Esophagus muscularis mucosa (tissue), 4 donors: ENCODE data around the gene CACNB1. TPM values are rescaled to one million over a fixed set of nuclear protein-coding genes. Genes with fewer than 3 reads are reported as not detected.
A peak's percentile ranks its signal among the peaks of the same experiment; 100 is the strongest.

Experiments used
- DNase-seq: peaks from one replicate; pipeline ENCODE4 v3.0.0-alpha.2; 2017; ENCODE audit errors: extremely low spot score
- H3K27ac ChIP-seq, 4 donors: fragments of 200-600 bp; sonication (generic); replicated peaks in 1 of 4; 1 replicate in 3 of 4; 2 replicates in 1 of 4; pipeline ENCODE4 v1.5.1; 2016 to 2019; ENCODE audit warnings: mild to moderate bottlenecking in 1 of 4
- H3K27me3 ChIP-seq, 4 donors: fragments of 200-600 bp; sonication (generic); one replicate each; pipeline versions ENCODE4 v1.5.1 to v1.6.0; 2016 to 2019
- H3K36me3 ChIP-seq, 4 donors: fragments of 200-600 bp; sonication (generic); one replicate each; pipeline ENCODE4 v1.5.1; 2016 to 2019
- H3K4me1 ChIP-seq, 4 donors: fragments of 200-600 bp; sonication (generic); one replicate each; pipeline ENCODE4 v1.5.1; 2016 to 2019
- H3K4me3 ChIP-seq, 4 donors: fragments of 200-600 bp; sonication (generic); 1 replicate in 2 of 4; 2 replicates in 2 of 4; pipeline ENCODE4 v1.5.1; 2016 to 2019; ENCODE audit warnings: mild to moderate bottlenecking in 4 of 4, moderate library complexity in 1 of 4
- H3K9me3 ChIP-seq, 4 donors: fragments of 200-600 bp; sonication (generic); 1 replicate in 3 of 4; 2 replicates in 1 of 4; pipeline ENCODE4 v1.5.1; 2016 to 2019
- CTCF ChIP-seq, 3 experiments: fragments of 200-600 bp in 2 of 3; fragments of 450-650 bp in 1 of 3; sonication (generic) in 2 of 3; IDR thresholded peaks; one replicate each; pipeline ENCODE4 v1.5.1; 2017 to 2019; ENCODE audit warnings: antibody characterized with exemption in 3 of 3, mild to moderate bottlenecking in 2 of 3, moderate library complexity in 1 of 3
- EP300 ChIP-seq: sonication (generic); formaldehyde crosslinking; IDR thresholded peaks from one replicate; pipeline ENCODE4 v1.6.1; 2017; ENCODE audit warnings: antibody characterized with exemption
- POLR2A ChIP-seq: fragments of 450-650 bp; IDR thresholded peaks from one replicate; pipeline ENCODE4 v1.6.1; 2017; ENCODE audit warnings: antibody characterized with exemption, moderate library complexity, mild to moderate bottlenecking, low read depth
- POLR2AphosphoS5 ChIP-seq, 2 donors: sonication (generic); formaldehyde crosslinking; IDR thresholded peaks; one replicate each; pipeline ENCODE4 v1.6.1; 2017; ENCODE audit warnings: antibody characterized with exemption in 2 of 2
- WGBS: methylation state at CpG from one replicate; pipeline ENCODE4 v1.1.5; 2018; 5-methylcytosine and 5-hydroxymethylcytosine counted together
- intact Hi-C: fragments of 100-400 bp; cut with DNase I; formaldehyde crosslinking; loops from one replicate; pipeline ENCODE4 v1.15.1; 2023
- total RNA-seq, 4 donors: library from RNA; depleted of rRNA; stranded (reverse); fragments of >200 nt; gene quantifications; one replicate each; pipeline versions ENCODE4 v1.1.0 to v1.2.1, GENCODE V29; 2016

The CACNB1 gene
- total RNA-seq, 4 donors from 2014 or later, result 3.1 to 8.0 (median 5.4) TPM

GRCh38 chr17:39208893-39209292, 11.4 kb upstream of the CACNB1 start:
- intact Hi-C loops, result loop anchor here (5.0 kb wide), 1 partner anchor 33 kb away; no protein-coding TSS in a partner anchor
- Histone ChIP-seq H3K4me1 (peaks cover 14 to 34% (median 27%) of the 10 kb centered on the region in 4 donors), H3K27me3 (no peaks in the 10 kb centered on the region), H3K9me3 (no peaks in the 10 kb centered on the region), H3K4me3 (peak overlapping the region in 2 of 4 donors; percentile 57 to 58), H3K36me3 (peaks cover 11 to 15% (median 14%) of the 10 kb centered on the region in 4 donors), H3K27ac (peak overlapping the region in 3 of 4 donors; percentile 37 to 73 (median 57))
- 71% methylated on average over 7 of the region's 8 CpGs for WGBS
- TF ChIP-seq POLR2A (no peak), EP300 (no peak), CTCF (IDR thresholded peaks at IDR 0.05) (no peak), POLR2AphosphoS5 (IDR thresholded peaks at IDR 0.05) (no peak)
- no peak for DNase-seq

GRCh38 chr17:39208136-39208535, 10.7 kb upstream of the CACNB1 start:
- TF ChIP-seq POLR2AphosphoS5 (IDR thresholded peaks at IDR 0.05), result no peak
- no peaks in the 10 kb centered on the region for H3K9me3 ChIP-seq
- 88% methylated on average over 4 of the region's 7 CpGs for WGBS
- peak overlapping the region in 1 of 4 donors; percentile 73 for H3K27ac ChIP-seq
- peaks cover 19 to 23% (median 22%) of the 10 kb centered on the region in 4 donors for H3K36me3 ChIP-seq
- DNase-seq, result no peak
- H3K4me3 ChIP-seq, result no peak overlapping the region
- peaks cover 14 to 34% (median 27%) of the 10 kb centered on the region in 4 donors for H3K4me1 ChIP-seq
- intact Hi-C loops, result loop anchor here (5.0 kb wide), 1 partner anchor 34 kb away; no protein-coding TSS in a partner anchor
- no peaks in the 10 kb centered on the region for H3K27me3 ChIP-seq

- TF ChIP-seq CTCF (IDR thresholded peaks at IDR 0.05), result no peak
- no peak for TF ChIP-seq EP300
- TF ChIP-seq POLR2AphosphoS5 (IDR thresholded peaks at IDR 0.05), result no peak
- no peak for TF ChIP-seq POLR2A
- WGBS, result 68% methylated on average over 3 of the region's 3 CpGs
- intact Hi-C loops, result loop anchor here (5.0 kb wide), 1 partner anchor 37 kb away; no protein-coding TSS in a partner anchor
Measured at GRCh38 chr17:39205112-39205526, 7.7 kb upstream of the CACNB1 start.

GRCh38 chr17:39204245-39204644, 6.8 kb upstream of the CACNB1 start:
- TF ChIP-seq CTCF (IDR thresholded peaks at IDR 0.05) (no peak), POLR2A (no peak), POLR2AphosphoS5 (IDR thresholded peaks at IDR 0.05) (no peak), EP300 (no peak)
- WGBS, result 78% methylated on average over 8 of the region's 8 CpGs
- intact Hi-C loops, result no loop called here

More at GRCh38 chr17:39205112-39205526, 7.7 kb upstream of the CACNB1 start:
- Histone ChIP-seq H3K9me3 (no peaks in the 10 kb centered on the region), H3K4me1 (peaks cover 23 to 51% (median 45%) of the 10 kb centered on the region in 4 donors), H3K4me3 (no peak overlapping the region), H3K27ac (no peak overlapping the region), H3K27me3 (no peaks in the 10 kb centered on the region), H3K36me3 (peaks cover 39 to 44% (median 42%) of the 10 kb centered on the region in 4 donors)
- DNase-seq, result no peak

GRCh38 chr17:39200957-39201510, 3.6 kb upstream of the CACNB1 start:
- H3K9me3 ChIP-seq, result no peaks in the 10 kb centered on the region
- peak overlapping the region; percentile 76 to 95 (median 82) for H3K4me3 ChIP-seq
- peaks cover 39 to 44% (median 42%) of the 10 kb centered on the region in 4 donors for H3K36me3 ChIP-seq
- H3K27ac ChIP-seq, result peak overlapping the region; percentile 86 to 97 (median 94)
- 45% methylated on average over 11 of the region's 11 CpGs for WGBS
- no peak for TF ChIP-seq POLR2AphosphoS5 (IDR thresholded peaks at IDR 0.05)
- TF ChIP-seq POLR2A, result no peak
- no peak for TF ChIP-seq EP300
- no peak for TF ChIP-seq CTCF (IDR thresholded peaks at IDR 0.05)
- DNase-seq, result no peak
- intact Hi-C loops, result no loop called here
- no peaks in the 10 kb centered on the region for H3K27me3 ChIP-seq
- peaks cover 40 to 56% (median 54%) of the 10 kb centered on the region in 4 donors for H3K4me1 ChIP-seq

More at GRCh38 chr17:39204245-39204644, 6.8 kb upstream of the CACNB1 start:
- Histone ChIP-seq H3K27ac (no peak overlapping the region), H3K36me3 (peaks cover 39 to 44% (median 42%) of the 10 kb centered on the region in 4 donors), H3K4me3 (no peak overlapping the region), H3K4me1 (peaks cover 19 to 46% (median 41%) of the 10 kb centered on the region in 4 donors), H3K9me3 (no peaks in the 10 kb centered on the region), H3K27me3 (no peaks in the 10 kb centered on the region)
- DNase-seq, result no peak
